Adrenal gland (tissue), 5 donors: ENCODE results near the gene MKLN1.

Experiments used
- CTCF ChIP-seq, 6 experiments: fragments of 450-650 bp in 4 of 6; fragments of 200-600 bp in 2 of 6; sonication (generic) in 1 of 6; IDR thresholded peaks; 1 replicate in 5 of 6; 2 replicates in 1 of 6; pipeline versions ENCODE4 v1.5.1 to v1.8.0; 2016 to 2021; ENCODE audit warnings: antibody characterized with exemption in 6 of 6, mild to moderate bottlenecking in 2 of 6, moderate library complexity in 1 of 6
- POLR2A ChIP-seq, 2 donors: fragments of 450-650 bp; IDR thresholded peaks; one replicate each; pipeline ENCODE4 v1.6.1; 2017; ENCODE audit warnings: antibody characterized with exemption in 2 of 2, mild to moderate bottlenecking in 2 of 2, moderate library complexity in 1 of 2
- donor health status: DM: no; HTN: no; CAD: no.

GRCh38 chr7:131480384-131481315, 153.0 kb downstream of the MKLN1 start:
- no peak for TF ChIP-seq CTCF (IDR thresholded peaks at IDR 0.05)
- no peak for TF ChIP-seq POLR2A (IDR thresholded peaks at IDR 0.05)
